SU-DHL-6 (cell line): ENCODE data around the gene KLHL36.

Source experiments
- EZH2phosphoT487 ChIP-seq: fragments of 200-600 bp; sonication (generic), shearing (Covaris generic); conservative IDR thresholded peaks from 2 replicates; pipeline ENCODE4 v1.6.1; 2018; ENCODE audit warnings: mild to moderate bottlenecking, antibody characterized with exemption, low read length, moderate library complexity, mixed read lengths
- TF ChIP-seq, protein P1 (sequence below): fragments of 200-600 bp; sonication (generic); IDR thresholded peaks from one replicate; pipeline ENCODE4 v1.5.1; 2017; ENCODE audit warnings: antibody characterized with exemption, mild to moderate bottlenecking, low read length, moderate library complexity; ENCODE audit not compliant: insufficient read depth, poor library complexity, severe bottlenecking

DNA sequence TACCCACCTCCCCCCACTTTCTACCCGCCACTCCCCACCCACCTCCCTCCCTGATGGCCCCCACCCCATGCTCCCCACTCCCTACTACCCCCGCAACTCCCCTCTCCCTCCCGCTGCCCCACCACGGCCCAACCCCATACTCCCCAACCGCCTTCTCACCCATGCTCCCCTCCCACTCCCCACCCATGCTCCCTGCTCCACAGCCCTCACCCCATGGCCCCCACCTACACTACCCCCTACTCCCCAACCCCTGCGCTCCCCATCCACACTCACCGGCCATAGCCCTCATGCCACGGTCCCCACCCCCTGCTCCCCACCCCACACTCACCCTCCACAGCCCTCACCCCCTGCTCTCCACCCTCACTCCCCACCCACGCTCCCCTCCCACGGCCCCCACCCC lies 44.4 kb upstream of the KLHL36 start:
- TF ChIP-seq, protein P1, sequence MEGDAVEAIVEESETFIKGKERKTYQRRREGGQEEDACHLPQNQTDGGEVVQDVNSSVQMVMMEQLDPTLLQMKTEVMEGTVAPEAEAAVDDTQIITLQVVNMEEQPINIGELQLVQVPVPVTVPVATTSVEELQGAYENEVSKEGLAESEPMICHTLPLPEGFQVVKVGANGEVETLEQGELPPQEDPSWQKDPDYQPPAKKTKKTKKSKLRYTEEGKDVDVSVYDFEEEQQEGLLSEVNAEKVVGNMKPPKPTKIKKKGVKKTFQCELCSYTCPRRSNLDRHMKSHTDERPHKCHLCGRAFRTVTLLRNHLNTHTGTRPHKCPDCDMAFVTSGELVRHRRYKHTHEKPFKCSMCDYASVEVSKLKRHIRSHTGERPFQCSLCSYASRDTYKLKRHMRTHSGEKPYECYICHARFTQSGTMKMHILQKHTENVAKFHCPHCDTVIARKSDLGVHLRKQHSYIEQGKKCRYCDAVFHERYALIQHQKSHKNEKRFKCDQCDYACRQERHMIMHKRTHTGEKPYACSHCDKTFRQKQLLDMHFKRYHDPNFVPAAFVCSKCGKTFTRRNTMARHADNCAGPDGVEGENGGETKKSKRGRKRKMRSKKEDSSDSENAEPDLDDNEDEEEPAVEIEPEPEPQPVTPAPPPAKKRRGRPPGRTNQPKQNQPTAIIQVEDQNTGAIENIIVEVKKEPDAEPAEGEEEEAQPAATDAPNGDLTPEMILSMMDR, result no peak
- TF ChIP-seq EZH2phosphoT487, result no peak
